GOT3 (cell line): ENCODE measurements around the gene IGLL1.

Source experiments
- DNase-seq: peaks from one replicate; lab custom pipeline; 2025; ENCODE audit warnings: mixed read lengths; lab: John Stamatoyannopoulos, UW

IGLL1 gene

DNA sequence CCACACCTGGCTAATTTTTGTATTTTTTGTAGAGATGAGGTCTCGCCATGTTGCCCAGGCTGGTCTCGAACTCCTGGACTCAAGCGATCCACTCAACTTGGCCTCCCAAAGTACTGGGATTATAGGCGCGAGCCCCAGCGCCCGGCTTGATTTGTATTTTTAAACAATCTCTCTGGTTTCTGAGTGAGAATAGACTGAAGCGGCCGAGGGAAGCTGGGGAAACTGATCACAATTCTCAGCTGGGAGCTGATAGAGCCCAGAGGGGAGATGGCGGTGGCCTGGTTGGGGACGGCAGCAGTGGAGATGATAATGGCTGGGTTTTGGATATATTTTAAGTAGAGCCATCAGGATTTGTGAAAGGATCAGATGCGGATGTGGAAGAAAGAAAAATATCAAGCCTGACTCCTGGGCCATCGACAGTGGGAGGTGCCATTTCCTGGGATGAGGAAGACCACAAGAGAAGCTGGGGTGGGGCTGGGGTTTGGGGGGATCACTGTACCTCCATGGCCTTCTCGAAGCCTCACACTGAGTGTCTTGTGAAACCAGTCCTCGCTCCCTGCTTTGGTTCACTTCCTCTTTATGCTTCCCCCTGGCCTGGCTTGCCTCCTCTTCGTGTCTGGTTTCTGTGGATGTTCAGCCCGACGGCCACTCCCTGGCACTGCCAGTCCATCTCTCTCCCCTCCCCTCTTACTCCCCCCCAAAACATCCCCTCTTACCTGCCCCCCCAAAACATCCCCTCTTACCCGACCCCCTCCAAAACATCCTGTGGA lies 51.9 kb downstream of the IGLL1 start:
- DNase-seq: no peak

DNA sequence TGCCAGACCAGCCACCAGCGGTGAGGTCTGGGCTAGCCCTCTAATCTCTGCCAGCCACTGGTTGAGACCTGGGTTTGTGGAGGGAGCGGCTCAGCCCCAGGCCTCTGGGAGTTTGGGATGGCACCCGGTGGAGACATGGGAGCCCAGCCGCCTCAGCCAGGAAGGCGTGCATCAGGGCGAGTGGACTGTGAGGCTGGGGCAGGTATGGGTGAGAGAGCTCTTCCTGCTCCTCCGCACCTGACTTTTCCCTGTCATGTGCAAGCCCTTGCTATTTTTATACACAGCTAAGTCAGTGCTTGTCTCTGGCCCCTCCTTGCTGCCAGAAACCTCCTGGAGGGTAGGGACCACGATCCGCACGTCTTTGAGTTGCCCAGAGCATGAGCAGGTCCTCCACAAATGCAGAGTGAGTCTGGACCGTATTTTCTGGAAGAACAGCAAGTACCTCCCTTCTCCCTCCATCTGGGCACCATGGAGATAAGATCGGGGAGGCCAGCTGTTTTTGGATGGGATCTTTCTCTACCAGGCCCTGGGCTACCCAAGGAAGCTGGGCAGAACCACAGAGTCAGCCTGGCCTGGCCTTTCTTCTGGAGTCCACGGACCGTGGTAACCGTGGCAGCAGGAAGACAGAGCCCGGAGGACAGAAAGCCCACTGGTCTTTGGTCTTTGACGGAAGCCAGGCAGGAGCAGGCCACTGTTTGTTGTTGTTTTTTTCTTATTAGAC lies 53.3 kb downstream of the IGLL1 start:
- no peak for DNase-seq

DNA sequence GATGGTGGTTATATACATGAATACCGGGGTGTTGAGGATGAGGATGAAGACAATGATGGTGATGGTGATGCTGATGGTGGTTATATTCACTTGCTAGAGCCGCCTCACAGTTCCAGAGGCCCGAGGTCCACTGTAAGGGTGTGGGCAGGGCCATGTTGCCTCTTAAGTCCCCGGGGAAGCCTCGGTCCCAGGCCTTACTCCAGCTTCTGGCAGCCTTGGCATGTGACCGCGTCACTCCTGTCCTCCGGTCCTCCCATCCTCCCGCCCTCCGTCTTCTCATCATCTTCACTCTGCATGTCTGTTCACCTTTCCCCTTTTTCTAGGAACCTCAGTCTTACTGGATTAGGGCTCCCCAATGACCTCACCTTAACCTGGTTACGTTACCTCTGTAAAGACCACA lies 54.6 kb downstream of the IGLL1 start:
- DNase-seq: no peak

DNA sequence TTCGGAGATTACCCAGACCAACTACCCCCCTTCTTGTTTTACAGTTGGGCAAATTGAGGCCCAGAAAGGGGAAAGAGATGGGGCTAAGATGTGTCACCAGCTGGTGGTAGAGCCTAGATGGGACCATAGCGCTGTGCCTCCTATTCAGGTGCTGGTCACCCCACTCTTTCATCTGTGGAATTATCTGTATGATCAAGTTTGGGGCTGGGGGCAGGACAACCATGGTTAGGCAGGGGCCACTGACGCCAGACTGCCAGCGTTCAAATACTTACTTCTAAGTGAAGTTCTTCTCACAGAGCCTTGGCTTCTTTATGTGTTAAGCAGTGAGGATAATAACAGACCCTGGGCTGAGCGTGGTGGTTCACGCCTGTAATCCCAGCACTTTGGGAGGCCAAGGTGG lies 55.9 kb downstream of the IGLL1 start:
- no peak for DNase-seq

DNA sequence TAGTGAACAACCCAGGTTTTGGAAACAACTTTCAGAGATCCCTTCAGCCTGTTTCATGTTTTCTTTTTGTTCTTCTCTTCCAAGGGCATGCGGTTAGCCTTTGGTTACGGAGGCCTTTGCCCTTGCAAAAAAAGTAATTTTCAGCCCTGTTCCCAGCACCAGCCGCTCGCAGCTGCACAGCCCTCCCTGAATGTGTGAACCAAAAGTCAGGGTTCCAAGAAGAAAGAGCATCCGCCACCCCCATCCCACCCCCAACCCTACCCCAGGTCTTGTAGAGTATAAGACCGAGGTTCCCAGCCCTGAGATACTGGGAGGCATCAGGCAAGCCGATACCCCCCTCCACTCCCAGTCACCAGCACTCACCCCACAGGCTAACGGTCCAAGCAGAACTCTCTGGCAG lies 56.4 kb downstream of the IGLL1 start:
- no peak for DNase-seq
